NCI-H187 treated with DMSO at 0.1 percent for 48 hours (cell line): ENCODE results near the gene TESMIN.

ENCODE experiments used
- DNase-seq: peaks from one replicate; lab custom pipeline; 2025; lab: John Stamatoyannopoulos, UW

The TESMIN gene

GRCh38 chr11:68762481-68762880 lies 11.2 kb upstream of the TESMIN start:
- DNase-seq, result no peak

- DNase-seq, result no peak
These were observed 10.5 kb upstream of the TESMIN start for GRCh38 chr11:68761801-68762200.

GRCh38 chr11:68759991-68760390 lies 8.7 kb upstream of the TESMIN start:
- DNase-seq, result no peak

- no peak for DNase-seq
These were observed 6.4 kb upstream of the TESMIN start for GRCh38 chr11:68757711-68758110.

- DNase-seq, result no peak
These were observed 4.9 kb upstream of the TESMIN start for GRCh38 chr11:68756171-68756766.

- DNase-seq, result no peak
These were observed 2.0 kb upstream of the TESMIN start for GRCh38 chr11:68753300-68753699.

GRCh38 chr11:68751004-68751325 lies 355 bp downstream of the TESMIN start:
- DNase-seq, result no peak

GRCh38 chr11:68750195-68751003 lies 921 bp downstream of the TESMIN start:
- DNase-seq, result no peak

GRCh38 chr11:68749229-68750123 lies 1.8 kb downstream of the TESMIN start:
- DNase-seq, result no peak

GRCh38 chr11:68748061-68748460 lies 3.3 kb downstream of the TESMIN start:
- no peak for DNase-seq

- DNase-seq, result no peak
These were observed 7.8 kb downstream of the TESMIN start for GRCh38 chr11:68743539-68743938.

- no peak for DNase-seq
These were observed 9.9 kb downstream of the TESMIN start for GRCh38 chr11:68741463-68741862.

GRCh38 chr11:68735646-68736045 lies 15.7 kb downstream of the TESMIN start:
- DNase-seq, result no peak

GRCh38 chr11:68735125-68735524 lies 16.2 kb downstream of the TESMIN start:
- no peak for DNase-seq

- no peak for DNase-seq
These were observed 17.2 kb downstream of the TESMIN start for GRCh38 chr11:68734111-68734510.

GRCh38 chr11:68727783-68728182 lies 23.5 kb downstream of the TESMIN start:
- DNase-seq, result no peak

GRCh38 chr11:68724293-68724692 lies 27.0 kb downstream of the TESMIN start:
- DNase-seq, result no peak

- DNase-seq, result no peak
These were observed 29.2 kb downstream of the TESMIN start for GRCh38 chr11:68722143-68722542.

- no peak for DNase-seq
These were observed 30.2 kb downstream of the TESMIN start for GRCh38 chr11:68721075-68721474.

GRCh38 chr11:68715456-68716122 lies 35.7 kb downstream of the TESMIN start:
- no peak for DNase-seq

GRCh38 chr11:68714060-68714856 lies 37.1 kb downstream of the TESMIN start:
- no peak for DNase-seq
